D721Med (cell line): ENCODE data around the gene CR1.
"Not testable (repeated sequence)": the region's sequence is repeated elsewhere in the genome, so short reads cannot be mapped to it uniquely, and the experiment has no call there.

Source experiments
- DNase-seq: peaks from one replicate; pipeline ENCODE4 v3.0.0; 2011; ENCODE audit warnings: low spot score; ENCODE audit not compliant: insufficient read length
- FAIRE-seq: peaks from 2 replicates; lab custom pipeline; 2011; peaks lifted over from hg19 to GRCh38; lab: Jason Lieb, UNC
- TF ChIP-seq, protein P1 (sequence below): IDR thresholded peaks from 2 replicates; pipeline ENCODE4 v1.5.1; 2012; ENCODE audit warnings: mild to moderate bottlenecking, control low read depth; ENCODE audit not compliant: insufficient read depth; ENCODE audit errors: missing control alignments

Gene CR1

GRCh38 chr1:207673399-207673798 is 177.4 kb downstream of the CR1 start:
- DNase-seq = no peak
- TF ChIP-seq, protein P1, sequence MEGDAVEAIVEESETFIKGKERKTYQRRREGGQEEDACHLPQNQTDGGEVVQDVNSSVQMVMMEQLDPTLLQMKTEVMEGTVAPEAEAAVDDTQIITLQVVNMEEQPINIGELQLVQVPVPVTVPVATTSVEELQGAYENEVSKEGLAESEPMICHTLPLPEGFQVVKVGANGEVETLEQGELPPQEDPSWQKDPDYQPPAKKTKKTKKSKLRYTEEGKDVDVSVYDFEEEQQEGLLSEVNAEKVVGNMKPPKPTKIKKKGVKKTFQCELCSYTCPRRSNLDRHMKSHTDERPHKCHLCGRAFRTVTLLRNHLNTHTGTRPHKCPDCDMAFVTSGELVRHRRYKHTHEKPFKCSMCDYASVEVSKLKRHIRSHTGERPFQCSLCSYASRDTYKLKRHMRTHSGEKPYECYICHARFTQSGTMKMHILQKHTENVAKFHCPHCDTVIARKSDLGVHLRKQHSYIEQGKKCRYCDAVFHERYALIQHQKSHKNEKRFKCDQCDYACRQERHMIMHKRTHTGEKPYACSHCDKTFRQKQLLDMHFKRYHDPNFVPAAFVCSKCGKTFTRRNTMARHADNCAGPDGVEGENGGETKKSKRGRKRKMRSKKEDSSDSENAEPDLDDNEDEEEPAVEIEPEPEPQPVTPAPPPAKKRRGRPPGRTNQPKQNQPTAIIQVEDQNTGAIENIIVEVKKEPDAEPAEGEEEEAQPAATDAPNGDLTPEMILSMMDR = no peak
- FAIRE-seq = no peak

DNA sequence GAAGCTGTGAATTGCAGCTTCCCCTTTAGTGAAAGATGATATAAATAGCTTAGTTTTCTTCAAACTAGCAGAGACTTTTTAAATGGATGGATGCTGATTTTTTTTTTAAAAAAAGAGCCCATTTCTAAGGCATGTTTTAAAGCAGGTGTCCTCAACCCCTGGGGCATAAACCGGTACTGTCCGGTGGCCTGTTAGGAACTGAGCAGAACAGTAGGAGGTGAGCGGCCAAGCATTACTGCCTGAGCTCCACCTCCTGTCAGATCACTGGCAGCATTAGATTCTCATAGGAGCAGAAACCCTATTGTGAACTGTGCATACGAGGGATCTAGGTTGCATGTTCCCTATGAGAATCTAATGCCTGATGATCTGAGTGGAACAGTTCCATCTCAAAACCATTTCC is 180.2 kb downstream of the CR1 start:
- FAIRE-seq (no peak), DNase-seq (no peak)
- TF ChIP-seq, protein P1 = no peak

GRCh38 chr1:207680590-207681388 is 184.8 kb downstream of the CR1 start:
- FAIRE-seq, DNase-seq: not testable (repeated sequence)

GRCh38 chr1:207682872-207683434 is 187.0 kb downstream of the CR1 start:
- DNase-seq, FAIRE-seq: not testable (repeated sequence)

DNA sequence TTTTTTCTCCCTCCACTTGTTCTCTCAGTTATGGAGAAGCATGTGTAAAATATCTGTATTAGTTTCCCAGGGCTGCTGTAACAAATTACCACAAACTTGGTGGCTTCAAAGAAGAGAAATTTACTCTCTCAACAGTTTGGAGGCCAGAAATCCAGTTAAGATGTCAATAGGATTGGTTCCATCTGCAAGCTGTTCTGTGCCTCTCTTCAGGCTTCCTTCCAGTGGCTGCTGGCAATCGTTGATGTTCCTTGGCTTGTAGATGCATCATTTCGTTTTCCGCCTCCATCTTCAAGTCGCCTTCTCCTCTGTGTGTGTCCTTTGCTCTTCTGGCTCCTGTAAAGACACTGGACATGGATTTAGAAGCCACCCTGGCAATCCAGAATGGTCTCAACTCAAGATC is 194.6 kb downstream of the CR1 start:
- FAIRE-seq = not testable (repeated sequence)

DNA sequence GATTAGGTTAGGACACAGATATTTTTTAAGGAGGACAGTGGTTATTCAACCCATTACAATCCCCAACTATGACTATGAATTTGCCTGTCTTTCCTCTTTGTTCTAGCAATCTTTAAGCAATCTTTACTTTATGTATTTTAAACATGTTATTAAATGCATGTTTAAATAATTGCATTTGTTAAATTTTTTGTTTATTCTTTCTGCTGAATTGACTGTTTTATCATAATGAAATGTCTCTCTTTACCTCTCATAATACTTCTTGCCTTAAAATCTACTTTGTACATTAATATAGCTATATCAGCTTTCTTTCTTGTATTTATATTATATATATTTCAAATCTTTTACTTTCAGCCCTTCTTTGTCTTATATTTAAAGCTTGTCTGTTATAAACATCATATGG is 195.1 kb downstream of the CR1 start:
- DNase-seq = no peak

More for the DNA sequence above, 194.6 kb downstream of the CR1 start:
- not testable (repeated sequence) for DNase-seq

More for the DNA sequence above, 195.1 kb downstream of the CR1 start:
- FAIRE-seq = no peak
- TF ChIP-seq, protein P1 = no peak
